Sigmoid colon (tissue), 7 donors: ENCODE data around the gene SYCP3. TPM values are rescaled to one million over a fixed set of nuclear protein-coding genes. Genes with fewer than 3 reads are reported as not detected.

Experiments
- DNase-seq: peaks from one replicate; pipeline ENCODE4 v3.0.0-alpha.2; 2019
- H3K27ac ChIP-seq, 4 donors: fragments of 200-600 bp; sonication (generic); one replicate each; pipeline ENCODE4 v1.5.1; 2016 to 2019; ENCODE audit warnings: mild to moderate bottlenecking in 1 of 4
- H3K27me3 ChIP-seq, 3 donors: fragments of 200-600 bp; sonication (generic); one replicate each; pipeline ENCODE4 v1.5.1; 2019; ENCODE audit warnings: mild to moderate bottlenecking in 1 of 3
- H3K36me3 ChIP-seq, 4 donors: fragments of 200-600 bp; sonication (generic); one replicate each; pipeline ENCODE4 v1.5.1; 2016 to 2019
- H3K4me1 ChIP-seq, 4 donors: fragments of 200-600 bp; sonication (generic); one replicate each; pipeline ENCODE4 v1.5.1; 2017 to 2019
- H3K4me3 ChIP-seq, 4 donors: fragments of 200-600 bp; sonication (generic); one replicate each; pipeline ENCODE4 v1.5.1; 2017 to 2019; ENCODE audit warnings: mild to moderate bottlenecking in 2 of 4, moderate library complexity in 1 of 4
- H3K9me3 ChIP-seq, 4 donors: fragments of 200-600 bp in 3 of 4; sonication (generic) in 3 of 4; one replicate each; pipeline versions ENCODE4 v1.5.1 to v1.6.1; 2013 to 2019
- CTCF ChIP-seq, 4 experiments: fragments of 450-650 bp in 3 of 4; fragments of 200-600 bp in 1 of 4; IDR thresholded peaks; one replicate each; pipeline ENCODE4 v1.5.1; 2016 to 2019; ENCODE audit warnings: antibody characterized with exemption in 4 of 4, mild to moderate bottlenecking in 3 of 4, moderate library complexity in 2 of 4
- EP300 ChIP-seq, 4 donors: sonication (generic); formaldehyde crosslinking; IDR thresholded peaks; one replicate each; pipeline ENCODE4 v1.6.1; 2017; ENCODE audit warnings: antibody characterized with exemption in 4 of 4
- POLR2A ChIP-seq, 2 donors: fragments of 450-650 bp; IDR thresholded peaks; one replicate each; pipeline ENCODE4 v1.6.1; 2016; ENCODE audit warnings: antibody characterized with exemption in 2 of 2, mild to moderate bottlenecking in 2 of 2, moderate library complexity in 2 of 2
- POLR2AphosphoS5 ChIP-seq, 4 donors: sonication (generic); formaldehyde crosslinking; IDR thresholded peaks; one replicate each; pipeline ENCODE4 v1.6.1; 2017; ENCODE audit warnings: antibody characterized with exemption in 4 of 4
- WGBS, 2 donors: extraction: QIAGEN DNeasy Blood & Tissue Kit; methylation state at CpG; one replicate each; pipeline ENCODE4 v1.1.7; 2013; 5-methylcytosine and 5-hydroxymethylcytosine counted together
- intact Hi-C: fragments of 100-400 bp; cut with DNase I; formaldehyde crosslinking; loops from one replicate; pipeline ENCODE4 v1.15.1; 2023
- polyA plus RNA-seq, 3 donors: library from polyadenylated mRNA; stranded (reverse); fragments of 200-250 nt; gene quantifications; one replicate each; pipeline ENCODE4 v1.2.3, GENCODE V29; 2013
- total RNA-seq, 4 donors: library from RNA; depleted of rRNA; stranded (reverse); fragments of >200 nt; gene quantifications; one replicate each; pipeline ENCODE4 v1.1.0, GENCODE V29; 2016
- donor health status: healthy with polysubstance abuse.
- donor health status: Bipolar disorder and iron deficiency.
- donor health status: healthy.

SYCP3 gene
- total and polyA plus RNA-seq, 7 donors: 0.14 to 0.36 (median 0.19) TPM; not detected in 4

GRCh38 chr12:101732318-101732717 is 6.9 kb downstream of the SYCP3 start:
- Histone ChIP-seq H3K9me3 (no peaks in the 10 kb centered on the region), H3K4me1 (no peaks in the 10 kb centered on the region), H3K27me3 (no peaks in the 10 kb centered on the region), H3K27ac (no peak overlapping the region), H3K4me3 (no peak overlapping the region), H3K36me3 (peaks cover 0 to 76% (median 0%) of the 10 kb centered on the region in 4 donors)
- no peak for DNase-seq
- intact Hi-C loops: no loop called here
- no peak for TF ChIP-seq EP300 (IDR thresholded peaks at IDR 0.05)
- TF ChIP-seq CTCF (IDR thresholded peaks at IDR 0.05): no peak
- no peak for TF ChIP-seq POLR2A (IDR thresholded peaks at IDR 0.05)
- TF ChIP-seq POLR2AphosphoS5 (IDR thresholded peaks at IDR 0.05): no peak
- 79 to 88% methylated on average over 1 of the region's 1 CpG for WGBS, 2 donors

GRCh38 chr12:101729842-101730241 is 9.4 kb downstream of the SYCP3 start:
- H3K4me3 ChIP-seq: no peak overlapping the region
- no peak overlapping the region for H3K27ac ChIP-seq
- intact Hi-C loops: no loop called here
- no peaks in the 10 kb centered on the region for H3K27me3 ChIP-seq
- H3K4me1 ChIP-seq: no peaks in the 10 kb centered on the region
- no peak for TF ChIP-seq EP300 (IDR thresholded peaks at IDR 0.05)
- TF ChIP-seq POLR2A (IDR thresholded peaks at IDR 0.05): no peak
- no peak for TF ChIP-seq CTCF (IDR thresholded peaks at IDR 0.05)
- no peak for TF ChIP-seq POLR2AphosphoS5 (IDR thresholded peaks at IDR 0.05)
- peaks cover 0 to 88% (median 5%) of the 10 kb centered on the region in 4 donors for H3K36me3 ChIP-seq
- H3K9me3 ChIP-seq: no peaks in the 10 kb centered on the region
- DNase-seq: no peak

DNA sequence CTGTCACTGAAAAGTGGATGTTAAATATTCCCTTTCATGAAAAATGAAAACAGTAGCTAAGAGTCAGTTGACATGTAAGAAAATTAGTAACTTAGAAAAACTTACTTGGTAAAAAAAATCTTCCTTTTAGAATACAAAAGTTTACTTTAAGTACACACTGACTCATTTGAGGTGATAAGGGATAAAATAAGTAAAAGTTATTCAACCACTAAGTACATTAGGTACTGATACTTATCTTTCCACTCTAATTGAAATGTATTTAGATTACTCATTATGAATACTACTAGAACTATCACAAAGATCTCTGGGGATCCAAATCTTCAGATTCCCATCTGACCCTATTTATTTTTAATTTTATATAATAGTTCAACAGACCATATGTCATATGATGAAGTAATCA is 12.2 kb downstream of the SYCP3 start:
- Histone ChIP-seq H3K27me3 (no peaks in the 10 kb centered on the region), H3K4me1 (no peaks in the 10 kb centered on the region), H3K27ac (no peak overlapping the region), H3K9me3 (no peaks in the 10 kb centered on the region), H3K4me3 (no peak overlapping the region), H3K36me3 (peaks cover 0 to 80% (median 8%) of the 10 kb centered on the region in 4 donors)
- intact Hi-C loops: no loop called here
- no peak for DNase-seq
- TF ChIP-seq POLR2AphosphoS5 (IDR thresholded peaks at IDR 0.05) (no peak), CTCF (IDR thresholded peaks at IDR 0.05) (no peak), POLR2A (IDR thresholded peaks at IDR 0.05) (no peak), EP300 (IDR thresholded peaks at IDR 0.05) (no peak)

- Histone ChIP-seq H3K4me3 (no peak overlapping the region), H3K27me3 (no peaks in the 10 kb centered on the region), H3K9me3 (no peaks in the 10 kb centered on the region), H3K36me3 (peaks cover 0 to 64% (median 14%) of the 10 kb centered on the region in 4 donors), H3K27ac (no peak overlapping the region), H3K4me1 (no peaks in the 10 kb centered on the region)
- WGBS, 2 donors: 96 to 97% methylated on average over 4 of the region's 4 CpGs
- DNase-seq: no peak
- TF ChIP-seq POLR2AphosphoS5 (IDR thresholded peaks at IDR 0.05): no peak
- no peak for TF ChIP-seq EP300 (IDR thresholded peaks at IDR 0.05)
- TF ChIP-seq CTCF (IDR thresholded peaks at IDR 0.05): no peak
- TF ChIP-seq POLR2A (IDR thresholded peaks at IDR 0.05): no peak
- intact Hi-C loops: no loop called here
Observed at GRCh38 chr12:101722392-101722791, 16.9 kb downstream of the SYCP3 start.

DNA sequence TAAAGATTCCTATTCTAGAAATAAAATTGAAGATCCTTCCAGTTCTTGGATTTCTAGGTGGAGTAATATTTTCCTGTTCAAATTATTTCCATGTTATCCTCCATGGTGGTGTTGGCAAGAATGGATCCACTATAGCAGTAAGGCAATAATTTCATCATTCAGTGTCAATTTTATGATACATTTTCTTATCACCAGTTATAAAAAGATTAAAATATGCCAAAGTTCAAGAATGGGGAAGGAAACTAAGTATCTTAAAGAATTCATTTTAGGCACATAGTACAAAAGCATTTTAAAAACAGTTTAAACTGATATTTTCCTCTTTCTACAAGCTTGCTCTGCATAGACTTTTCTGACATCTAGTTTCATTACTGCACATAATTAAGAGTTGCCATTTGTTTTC is 19.1 kb downstream of the SYCP3 start:
- peaks cover 0 to 45% (median 10%) of the 10 kb centered on the region in 4 donors for H3K36me3 ChIP-seq
- no peaks in the 10 kb centered on the region for H3K4me1 ChIP-seq
- H3K27me3 ChIP-seq: no peaks in the 10 kb centered on the region
- H3K4me3 ChIP-seq: no peak overlapping the region
- DNase-seq: no peak
- no peak for TF ChIP-seq POLR2A (IDR thresholded peaks at IDR 0.05)
- no peak for TF ChIP-seq POLR2AphosphoS5 (IDR thresholded peaks at IDR 0.05)
- TF ChIP-seq EP300 (IDR thresholded peaks at IDR 0.05): no peak
- TF ChIP-seq CTCF (IDR thresholded peaks at IDR 0.05): no peak
- H3K9me3 ChIP-seq: no peaks in the 10 kb centered on the region
- no peak overlapping the region for H3K27ac ChIP-seq
- intact Hi-C loops: no loop called here
